Astrocyte (in vitro differentiated cells and primary cell): ENCODE data around the gene CRADD.

ENCODE experiments used
- CTCF ChIP-seq: IDR thresholded peaks from 2 replicates; pipeline ENCODE4 v1.5.1; 2011; ENCODE audit warnings: low read depth, mild to moderate bottlenecking, inconsistent platforms, low read length, moderate library complexity; ENCODE audit not compliant: insufficient read depth
- EZH2 ChIP-seq: IDR thresholded peaks from 2 replicates; pipeline ENCODE4 v1.6.1; 2012; ENCODE audit warnings: mild to moderate bottlenecking, low read length, inconsistent platforms; ENCODE audit not compliant: insufficient read depth

GRCh38 chr12:93784339-93785086, 107.3 kb downstream of the CRADD start:
- TF ChIP-seq CTCF (no peak), EZH2 (no peak)
